GM19468 (cell line): ENCODE results near the gene EPHX1.

ENCODE experiments used
- ATAC-seq: cut with Tn5 transposase; IDR thresholded peaks from one replicate; pipeline ENCODE4 v1.9.1; 2021; ENCODE audit warnings: mild to moderate bottlenecking, moderate library complexity, moderate number of reproducible peaks; ENCODE audit not compliant: unreplicated experiment; ENCODE audit errors: extremely low read depth

Gene EPHX1

GRCh38 chr1:225891229-225891972 is 81.5 kb downstream of the EPHX1 start:
- ATAC-seq = no peak

- ATAC-seq = no peak
Measured at GRCh38 chr1:225892307-225892706, 82.4 kb downstream of the EPHX1 start.
